ENCODE measurements around the gene CAMK2D.
A peak's percentile ranks its signal among the peaks of the same experiment; 100 is the strongest.

Gene CAMK2D

DNA sequence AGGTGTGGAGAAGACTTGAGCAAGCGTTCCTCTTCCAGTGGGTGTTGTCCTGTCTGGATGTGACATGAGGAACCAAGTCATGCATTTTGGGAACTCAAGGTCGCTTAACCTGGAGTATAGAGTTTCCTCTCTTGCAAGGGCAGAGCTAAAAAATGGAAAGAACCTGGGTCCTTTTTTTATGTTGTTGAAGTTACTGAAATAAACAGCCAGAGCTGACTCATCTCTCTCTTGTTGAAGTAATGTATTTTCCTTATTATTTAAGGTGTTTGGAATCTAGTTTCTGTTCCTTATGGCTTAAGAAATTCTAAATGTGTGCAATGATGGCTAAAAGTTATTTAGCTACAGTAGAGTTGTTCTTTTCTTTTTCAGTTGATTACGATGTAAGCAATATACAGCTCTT lies 314.5 kb downstream of the CAMK2D start:
- no peak for DNase-seq (ENCODE audit: low spot score)
- FAIRE-seq: no peak

DNA sequence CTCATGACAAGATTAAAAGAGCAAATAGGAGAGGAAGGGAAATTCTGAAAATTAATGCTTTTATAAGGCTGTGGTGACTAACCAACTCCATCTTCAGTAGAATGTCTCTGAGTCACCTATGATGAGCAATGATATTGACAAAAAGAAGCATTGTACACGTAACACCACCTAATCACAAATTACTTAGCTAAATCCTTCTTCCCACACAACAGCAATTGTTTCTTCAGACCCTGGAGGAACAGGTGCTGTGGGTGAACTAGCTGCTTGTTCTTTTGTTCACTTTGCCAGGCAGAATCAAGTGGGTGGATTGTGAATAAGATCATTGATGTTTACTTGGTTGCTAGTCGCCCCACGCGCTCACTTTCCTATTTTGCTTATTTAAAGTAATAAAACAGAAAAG lies 315.5 kb downstream of the CAMK2D start:
- FAIRE-seq (no peak), DNase-seq (ENCODE audit: low spot score) (peak; percentile 40)

DNA sequence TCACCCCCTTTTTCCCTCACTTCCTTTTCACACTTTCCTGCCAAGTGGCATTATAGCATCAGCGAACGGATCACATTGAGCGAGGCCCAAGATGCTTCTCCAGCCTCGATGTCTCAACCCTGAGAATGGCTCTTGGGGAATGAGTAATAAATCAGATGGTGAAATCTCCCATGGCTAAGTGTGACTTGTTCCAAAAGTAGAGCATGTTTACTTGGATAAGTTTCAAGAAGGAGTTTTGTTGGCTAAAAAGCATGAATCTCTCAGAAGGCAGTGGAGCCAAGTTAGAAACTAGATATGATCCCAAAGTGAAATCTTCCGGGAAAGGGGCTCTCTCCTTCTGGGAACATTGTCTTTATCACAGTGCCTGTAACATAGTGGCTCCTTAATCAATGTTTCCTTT lies 316.3 kb downstream of the CAMK2D start:
- DNase-seq (ENCODE audit: low spot score): peak; percentile 10
- no peak for FAIRE-seq

DNA sequence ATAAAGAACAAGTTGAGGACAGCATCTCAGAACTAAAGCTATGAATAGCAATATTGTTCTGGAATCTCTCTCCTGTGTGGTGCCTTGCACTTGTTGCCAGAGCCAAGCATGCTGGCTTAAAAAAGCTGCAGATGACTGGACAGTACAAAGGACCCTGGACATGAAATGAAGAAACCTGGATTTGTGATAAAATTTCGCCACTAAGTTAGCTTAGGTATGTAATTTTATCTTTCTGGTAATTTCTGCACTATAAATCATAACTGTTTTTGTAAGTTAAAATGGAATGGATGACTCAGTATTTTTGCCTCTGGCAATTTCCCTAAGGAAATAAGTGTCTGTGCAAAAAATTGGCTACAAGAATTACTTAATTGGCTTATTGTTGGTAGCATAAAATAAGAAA lies 317.2 kb downstream of the CAMK2D start:
- no peak for FAIRE-seq

DNA sequence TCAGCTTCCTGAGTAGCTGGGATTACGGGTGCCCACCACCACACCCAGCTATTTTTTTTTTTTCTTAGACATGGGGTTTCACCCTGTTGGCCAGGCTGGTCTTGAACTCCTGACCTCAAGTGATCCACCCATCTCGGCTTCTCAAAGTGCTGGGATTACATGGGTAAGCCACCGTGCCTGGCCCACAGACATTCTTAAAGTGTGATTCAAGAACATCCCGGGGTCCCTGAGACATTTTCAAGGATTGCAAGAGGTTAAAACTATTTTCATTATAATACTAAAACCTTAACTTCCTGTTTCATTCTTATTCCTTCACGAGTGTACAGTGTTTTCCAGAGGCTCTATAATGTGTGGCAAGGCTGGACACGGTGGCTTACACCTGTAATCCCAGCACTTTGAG lies 318.7 kb downstream of the CAMK2D start:
- FAIRE-seq: no peak
- no peak for DNase-seq (ENCODE audit: low spot score)

More for the DNA sequence above, 317.2 kb downstream of the CAMK2D start:
- no peak for DNase-seq (ENCODE audit: low spot score)

- DNase-seq (ENCODE audit: low spot score): no peak
Observed at GRCh38 chr4:113440371-113440770, 321.2 kb downstream of the CAMK2D start.

DNA sequence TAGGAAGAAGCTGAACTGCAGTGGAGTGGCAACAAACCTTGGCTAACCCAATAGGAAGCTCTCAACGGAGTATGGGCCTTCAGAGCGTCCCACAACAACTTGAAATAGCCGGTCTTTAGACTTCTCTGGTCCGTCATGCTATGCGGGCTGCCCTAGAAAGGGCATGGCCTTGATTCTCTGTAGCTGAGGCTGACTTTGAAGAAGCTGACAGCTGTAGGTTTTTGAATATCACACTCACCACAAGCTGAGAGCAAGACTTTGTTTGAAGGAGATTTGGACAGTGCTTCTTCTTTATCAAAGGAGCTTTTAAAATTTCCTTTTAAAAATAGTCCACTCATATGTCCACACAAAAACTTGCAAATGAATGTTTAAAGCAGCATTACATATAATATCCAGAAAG lies 322.9 kb downstream of the CAMK2D start:
- no peak for DNase-seq (ENCODE audit: low spot score)
- FAIRE-seq: no peak

More at GRCh38 chr4:113440371-113440770, 321.2 kb downstream of the CAMK2D start:
- no peak for FAIRE-seq

GRCh38 chr4:113437129-113437528 lies 324.4 kb downstream of the CAMK2D start:
- FAIRE-seq (no peak), DNase-seq (ENCODE audit: low spot score) (no peak)

DNA sequence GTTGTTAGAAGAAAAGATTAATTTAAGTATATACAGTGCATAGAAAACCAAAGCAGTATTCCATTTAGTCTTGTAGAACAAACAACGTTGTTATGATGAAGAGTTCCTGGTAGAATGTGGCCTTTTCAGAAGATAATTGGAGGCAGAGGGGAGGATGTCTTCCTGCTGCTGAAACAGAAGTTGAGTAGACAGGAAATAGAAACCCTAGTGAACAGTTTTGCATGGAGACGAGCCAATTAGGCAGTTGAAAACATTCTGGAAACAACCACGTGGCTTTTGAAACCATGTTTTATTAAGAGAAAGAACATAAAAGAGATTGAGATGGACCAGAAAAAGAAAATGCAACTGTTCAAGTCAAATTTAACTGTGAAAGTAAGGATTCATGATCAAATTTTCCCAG lies 325.2 kb downstream of the CAMK2D start:
- DNase-seq (ENCODE audit: low spot score) (no peak), FAIRE-seq (no peak)

DNA sequence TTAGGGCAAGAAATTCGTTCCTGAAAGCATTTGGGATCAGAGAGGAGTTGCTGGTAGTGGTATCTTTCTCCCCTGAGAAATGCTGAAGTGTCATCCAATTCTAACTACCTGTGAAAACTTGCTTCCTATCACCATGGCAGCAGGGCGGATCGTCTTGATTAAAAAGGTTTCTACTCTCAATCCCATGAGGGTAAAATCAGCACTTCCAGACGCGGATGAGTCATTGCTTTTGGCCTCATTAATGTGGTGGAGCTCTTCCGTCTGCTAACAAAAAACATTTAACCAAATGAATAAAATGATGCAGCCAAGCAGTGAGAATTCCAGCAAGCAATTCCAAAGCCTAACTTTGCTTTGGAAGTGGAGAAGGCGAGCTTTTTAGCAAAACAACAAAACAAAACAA lies 325.6 kb downstream of the CAMK2D start:
- DNase-seq (ENCODE audit: low spot score) (peak; percentile 14), FAIRE-seq (no peak)

GRCh38 chr4:113434247-113434587 lies 327.3 kb downstream of the CAMK2D start:
- FAIRE-seq (no peak), DNase-seq (ENCODE audit: low spot score) (peak; percentile 10)

DNA sequence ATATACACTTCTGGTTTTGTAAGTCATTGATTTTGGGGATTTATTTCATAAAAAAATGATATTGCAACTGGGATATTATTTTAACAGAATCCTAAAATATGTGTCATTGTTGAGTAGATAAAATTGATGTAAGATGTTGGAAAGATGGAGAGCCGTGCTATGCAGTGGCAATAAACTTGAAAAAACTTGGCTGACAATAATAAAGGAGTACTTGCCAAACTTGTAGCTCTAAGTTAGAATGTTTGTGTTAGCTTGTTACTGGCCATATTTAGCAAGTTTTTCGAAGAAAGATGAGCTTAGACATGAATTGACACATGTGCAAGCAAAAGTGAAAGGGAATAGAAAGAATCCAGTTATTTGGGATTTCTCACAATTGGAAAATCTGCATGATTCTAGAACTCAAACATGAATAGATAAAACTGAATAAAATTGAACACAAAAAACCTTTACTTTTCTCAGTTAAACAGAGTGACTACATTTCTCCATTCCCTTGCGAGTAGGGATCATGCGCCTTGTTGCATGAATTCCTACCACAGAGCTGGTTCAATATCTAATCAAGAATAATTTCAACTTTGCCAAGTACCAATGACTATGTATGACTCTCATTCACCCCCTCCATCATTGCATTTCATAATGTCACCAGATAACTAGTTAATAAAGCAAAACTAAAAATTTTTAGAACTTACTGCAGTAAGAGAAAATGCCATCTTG lies 327.8 kb downstream of the CAMK2D start:
- DNase-seq (ENCODE audit: low spot score) (no peak), FAIRE-seq (no peak)

GRCh38 chr4:113433116-113433515 lies 328.4 kb downstream of the CAMK2D start:
- DNase-seq (ENCODE audit: low spot score): no peak
- no peak for FAIRE-seq

GRCh38 chr4:113423631-113424030 lies 337.9 kb downstream of the CAMK2D start:
- FAIRE-seq (no peak), DNase-seq (ENCODE audit: low spot score) (no peak)

DNA sequence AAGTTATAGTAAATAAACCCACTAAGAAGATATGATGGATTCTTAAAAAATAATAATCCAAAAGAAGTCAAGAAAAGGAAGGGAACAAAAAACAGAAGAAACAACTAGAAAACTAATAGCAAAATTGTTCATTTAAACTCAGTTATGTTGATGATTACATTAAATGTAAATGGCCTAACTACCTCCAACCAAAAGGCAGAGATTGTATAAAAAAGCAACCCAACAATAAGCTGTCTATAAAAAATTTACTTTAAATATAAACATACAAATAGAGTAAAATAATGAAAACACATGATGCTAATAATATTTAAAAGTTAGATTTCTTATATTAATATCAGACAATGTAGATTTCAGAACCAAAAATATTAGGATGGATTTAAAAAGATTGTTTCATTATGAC lies 340.6 kb downstream of the CAMK2D start:
- no peak for DNase-seq (ENCODE audit: low spot score)
- peak; percentile 11 for FAIRE-seq

- no peak for FAIRE-seq
- DNase-seq (ENCODE audit: low spot score): no peak
Observed at GRCh38 chr4:113419631-113420030, 341.9 kb downstream of the CAMK2D start.

DNA sequence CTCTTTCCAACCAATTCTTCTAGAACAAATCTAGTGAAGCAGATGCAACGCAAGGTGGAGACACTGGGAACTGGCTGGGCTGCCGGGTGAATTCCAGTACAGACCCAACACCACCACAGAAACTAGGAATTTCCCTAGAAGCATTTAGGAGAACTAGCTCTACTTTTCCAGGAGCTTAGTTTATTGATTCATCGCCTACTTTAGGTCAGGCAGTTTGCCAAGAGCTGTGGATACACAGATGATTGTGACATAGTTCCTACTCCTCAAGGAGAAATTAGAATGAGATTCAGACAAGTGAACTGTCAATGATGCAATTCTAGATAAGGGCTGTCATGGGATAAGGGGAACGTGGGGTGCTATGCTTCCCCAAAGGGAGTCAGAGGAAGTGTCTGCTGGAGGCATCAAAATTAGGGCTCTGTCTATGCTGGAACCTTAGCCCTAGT lies 350.0 kb downstream of the CAMK2D start:
- peak; percentile 57 for DNase-seq (ENCODE audit: low spot score)
- no peak for FAIRE-seq

- no peak for DNase-seq (ENCODE audit: low spot score)
- no peak for FAIRE-seq
Observed at GRCh38 chr4:113410686-113411085, 350.9 kb downstream of the CAMK2D start.

- FAIRE-seq (no peak), DNase-seq (ENCODE audit: low spot score) (no peak)
Observed at GRCh38 chr4:113409181-113409580, 352.4 kb downstream of the CAMK2D start.

DNA sequence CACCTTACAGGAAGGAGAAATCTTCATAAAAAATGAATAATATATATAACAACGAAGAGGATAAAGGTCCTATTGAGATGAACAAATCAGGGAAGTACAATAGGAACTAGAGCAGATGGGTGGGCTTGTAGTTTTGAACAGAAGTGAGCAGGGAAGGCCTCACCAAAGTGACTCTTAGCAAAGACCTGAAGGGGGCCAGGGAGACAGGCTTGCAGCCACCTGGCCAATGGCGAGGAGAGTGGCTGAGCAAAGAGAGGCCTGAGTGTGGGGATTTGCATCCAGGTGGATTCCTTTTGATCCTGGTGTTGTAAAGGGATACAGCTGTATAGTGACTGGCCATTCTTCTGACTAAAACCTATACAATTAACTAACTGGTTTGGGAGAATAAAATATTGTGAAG lies 354.1 kb downstream of the CAMK2D start:
- DNase-seq (ENCODE audit: low spot score) (no peak), FAIRE-seq (no peak)

- DNase-seq (ENCODE audit: low spot score) (no peak), FAIRE-seq (no peak)
Observed at GRCh38 chr4:113406723-113407016, 354.9 kb downstream of the CAMK2D start.

DNA sequence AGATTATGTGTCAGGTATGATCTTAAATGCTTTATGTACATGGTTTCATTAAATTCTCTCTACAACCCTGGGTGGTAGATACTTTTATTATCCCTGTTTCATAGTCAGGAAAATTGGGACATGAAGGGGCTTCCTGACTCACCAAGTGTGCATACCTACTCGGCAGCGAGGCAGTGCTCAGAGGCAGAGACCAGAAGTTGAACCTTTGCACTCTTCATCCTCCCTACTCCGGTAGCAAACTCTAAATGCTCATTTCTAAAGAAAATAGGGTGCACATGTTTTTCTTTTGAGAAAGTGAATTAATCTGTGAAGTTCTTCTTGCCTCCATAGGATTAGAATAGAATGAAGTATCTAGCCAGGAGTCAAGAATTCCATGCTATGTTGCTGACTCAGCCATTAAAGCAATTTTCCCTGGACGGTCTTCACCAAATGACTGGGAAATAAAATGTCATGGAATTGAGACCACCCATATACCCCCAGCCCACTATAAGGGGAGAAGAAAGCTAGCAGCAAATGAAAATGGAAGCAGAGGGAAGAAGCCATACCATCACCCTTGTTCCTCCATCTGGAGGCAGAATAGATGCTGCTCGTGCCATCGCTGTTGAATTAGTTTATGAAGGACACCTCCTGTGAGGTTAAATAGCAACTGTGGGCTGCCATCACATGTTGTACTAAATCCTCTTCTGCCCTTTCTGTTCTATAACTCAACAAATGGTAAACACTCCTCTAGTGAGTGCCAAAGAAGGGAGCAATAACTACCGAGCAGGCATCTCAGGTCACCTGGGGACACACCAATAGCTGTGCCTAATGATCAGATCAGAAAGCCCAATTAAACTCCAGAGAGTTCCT lies 355.4 kb downstream of the CAMK2D start:
- DNase-seq (ENCODE audit: low spot score): no peak
- no peak for FAIRE-seq

DNA sequence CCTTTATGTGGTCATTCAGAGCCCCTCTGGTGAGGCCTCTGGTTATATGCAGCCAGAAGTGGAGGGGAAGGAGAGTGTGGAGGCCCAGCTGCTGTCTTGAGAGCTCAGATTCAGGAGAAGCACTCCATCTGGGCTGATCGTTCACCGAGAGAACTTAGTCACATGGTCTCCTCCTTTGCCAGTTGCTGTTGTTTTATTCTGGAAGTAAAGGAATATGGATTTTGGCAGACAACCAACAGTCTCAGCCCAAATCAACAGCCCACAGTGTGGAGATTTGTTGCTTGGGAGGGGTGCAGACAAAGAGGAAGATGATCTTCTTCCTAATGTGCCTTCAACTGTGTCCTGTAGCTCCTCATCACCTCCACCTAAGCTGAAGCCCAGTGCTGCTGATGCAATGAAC lies 356.7 kb downstream of the CAMK2D start:
- DNase-seq (ENCODE audit: low spot score): no peak
- FAIRE-seq: no peak

All from RCC 7860 (cell line).